ENCODE measurements around the gene ARMC5. TPM values are rescaled to one million over a fixed set of nuclear protein-coding genes. Genes with fewer than 3 reads are reported as not detected.

ARMC5 gene
- total RNA-seq, 1 experiment from 2014 or later: 11.8 TPM

- CTCF ChIA-PET: no interaction called here
- H3K4me3 ChIP-seq (replicated peaks in 1 of 2; ENCODE audit: low read depth in 1 of 2, low read length in 2 of 2): no peak overlapping the region
- TF ChIP-seq JUND (IDR thresholded peaks at IDR 0.05): no peak
- TF ChIP-seq YY1 (IDR thresholded peaks at IDR 0.05; ENCODE audit: extremely low read depth, insufficient replicate concordance, low read depth, low read length): no peak
- no TSS peak for BruUV-seq (replicated peaks)
- H3K9me2 ChIP-seq (ENCODE audit: insufficient read depth): no peaks in the 10 kb centered on the region
- no peaks in the 10 kb centered on the region for H3K9me3 ChIP-seq (ENCODE audit: control insufficient read depth in 1 of 2, insufficient read depth in 1 of 2, low read depth in 1 of 2, low read length in 2 of 2)
- no peak overlapping the region for H3K4me2 ChIP-seq (ENCODE audit: low read length)
- peaks cover 0 to 10% of the 10 kb centered on the region in 2 experiments; a peak in 2 of 4 replicates for H3K4me1 ChIP-seq (ENCODE audit: control insufficient read depth in 1 of 2, insufficient read depth in 2 of 2, low read length in 2 of 2)
- no peaks in the 10 kb centered on the region for H4K20me1 ChIP-seq (ENCODE audit: insufficient read depth)
- DNase-seq (ENCODE audit: low read depth, low spot score) (no peak), ATAC-seq (no peak)
- RAD21 ChIA-PET (ENCODE audit: low non-redundant PET in 1 of 2, low total read pairs in 2 of 2, uncharacterized antibody in 2 of 2, unreplicated experiment in 2 of 2): no interaction called here
- H2AFZ ChIP-seq (ENCODE audit: low read depth, low read length, poor library complexity, severe bottlenecking): no peak overlapping the region
- no peaks in the 10 kb centered on the region for H3K36me3 ChIP-seq (ENCODE audit: control insufficient read depth in 1 of 2, insufficient read depth in 2 of 2, low read length in 2 of 2)
- intact Hi-C loops (cut with micrococcal nuclease): no loop called here
- H3K79me2 ChIP-seq (ENCODE audit: insufficient read depth, low read length): no peaks in the 10 kb centered on the region
- no peak overlapping the region for H3K27ac ChIP-seq (ENCODE audit: low read depth, low read length)
- H3K27me3 ChIP-seq (ENCODE audit: insufficient read depth, low read length): no peaks in the 10 kb centered on the region
- no peak overlapping the region for H3K9ac ChIP-seq (ENCODE audit: low read length)
- POLR2A ChIA-PET: no interaction called here
Measured at GRCh38 chr16:31411024-31411844, 48.1 kb upstream of the ARMC5 start.

- CTCF ChIA-PET: no interaction called here
- no peak overlapping the region for H3K4me3 ChIP-seq (replicated peaks in 1 of 2; ENCODE audit: low read depth in 1 of 2, low read length in 2 of 2)
- H3K9me2 ChIP-seq (ENCODE audit: insufficient read depth): no peaks in the 10 kb centered on the region
- H3K27me3 ChIP-seq (ENCODE audit: insufficient read depth, low read length): no peaks in the 10 kb centered on the region
- POLR2A ChIA-PET: no interaction called here
- ATAC-seq (no peak), DNase-seq (ENCODE audit: low read depth, low spot score) (no peak)
- BruUV-seq (replicated peaks): no TSS peak
- H3K27ac ChIP-seq (ENCODE audit: low read depth, low read length): no peak overlapping the region
- no peaks in the 10 kb centered on the region for H3K79me2 ChIP-seq (ENCODE audit: insufficient read depth, low read length)
- no peak for TF ChIP-seq SIN3A (IDR thresholded peaks at IDR 0.05; ENCODE audit: low read depth)
- no peak for TF ChIP-seq ZFX (IDR thresholded peaks at IDR 0.05)
- TF ChIP-seq ZBTB33 (IDR thresholded peaks at IDR 0.05; ENCODE audit: extremely low read depth, insufficient replicate concordance, low read length): no peak
- no peak for TF ChIP-seq POLR2A (IDR thresholded peaks at IDR 0.05; ENCODE audit: borderline replicate concordance, extremely low read depth, insufficient read depth, insufficient read length)
- TF ChIP-seq EZH2phosphoT487 (IDR thresholded peaks at IDR 0.05; ENCODE audit: borderline replicate concordance): no peak
- no peak for TF ChIP-seq EZH2 (IDR thresholded peaks at IDR 0.05)
- TF ChIP-seq MAX (IDR thresholded peaks at IDR 0.05): no peak
- TF ChIP-seq ATF3 (IDR thresholded peaks at IDR 0.05): no peak
- no peak for TF ChIP-seq CEBPB (IDR thresholded peaks at IDR 0.05; ENCODE audit: low read depth)
- no peak for TF ChIP-seq CBX3 (IDR thresholded peaks at IDR 0.05; ENCODE audit: low read depth)
- no peak for TF ChIP-seq ZNF274 (IDR thresholded peaks at IDR 0.05; ENCODE audit: low read depth, low read length)
- TF ChIP-seq EGR1 (IDR thresholded peaks at IDR 0.05; ENCODE audit: low read depth): no peak
- no peak for TF ChIP-seq SRF (IDR thresholded peaks at IDR 0.05; ENCODE audit: low read depth)
- no peak for TF ChIP-seq TCF7L2 (IDR thresholded peaks at IDR 0.05; ENCODE audit: borderline replicate concordance, extremely low read depth, insufficient read depth, insufficient read length)
- no peak for TF ChIP-seq CTCF (IDR thresholded peaks at IDR 0.05 in 2 of 3, conservative IDR thresholded peaks at IDR 0.05 in 1 of 3; ENCODE audit: borderline replicate concordance in 1 of 3, insufficient read depth in 1 of 3, low read depth in 2 of 3, low read length in 2 of 3)
- no peak overlapping the region for H2AFZ ChIP-seq (ENCODE audit: low read depth, low read length, poor library complexity, severe bottlenecking)
- no peak overlapping the region for H3K4me2 ChIP-seq (ENCODE audit: low read length)
- intact Hi-C loops (cut with micrococcal nuclease): no loop called here
- H3K4me1 ChIP-seq (ENCODE audit: control insufficient read depth in 1 of 2, insufficient read depth in 2 of 2, low read length in 2 of 2): peaks cover 0 to 10% of the 10 kb centered on the region in 2 experiments; a peak in 2 of 4 replicates
- H3K36me3 ChIP-seq (ENCODE audit: control insufficient read depth in 1 of 2, insufficient read depth in 2 of 2, low read length in 2 of 2): no peaks in the 10 kb centered on the region
- no peak overlapping the region for H3K9ac ChIP-seq (ENCODE audit: low read length)
- H4K20me1 ChIP-seq (ENCODE audit: insufficient read depth): no peaks in the 10 kb centered on the region
- RAD21 ChIA-PET (ENCODE audit: low non-redundant PET in 1 of 2, low total read pairs in 2 of 2, uncharacterized antibody in 2 of 2, unreplicated experiment in 2 of 2): no interaction called here
- no peaks in the 10 kb centered on the region for H3K9me3 ChIP-seq (ENCODE audit: control insufficient read depth in 1 of 2, insufficient read depth in 1 of 2, low read depth in 1 of 2, low read length in 2 of 2)
Measured at GRCh38 chr16:31412750-31413149, 46.6 kb upstream of the ARMC5 start.

Measured in HCT116 (cell line).